Mammary epithelial cell (primary cell): ENCODE measurements around the gene TRIM37.

Source experiments
- EZH2 ChIP-seq: IDR thresholded peaks from 2 replicates; pipeline ENCODE4 v1.6.1; 2012; ENCODE audit warnings: low read length, inconsistent platforms, borderline replicate concordance
- TF ChIP-seq, protein P1 (sequence below), 2 donors: IDR thresholded peaks in 1 of 2; conservative IDR thresholded peaks in 1 of 2; 2 replicates each; pipeline ENCODE4 v1.5.1; 2011 to 2012; ENCODE audit warnings: inconsistent platforms in 2 of 2, low read length in 2 of 2, mild to moderate bottlenecking in 2 of 2, control low read depth in 1 of 2, low read depth in 1 of 2; ENCODE audit not compliant: insufficient read depth in 1 of 2; ENCODE audit errors: extremely low read depth in 1 of 2

- TF ChIP-seq, protein P1, sequence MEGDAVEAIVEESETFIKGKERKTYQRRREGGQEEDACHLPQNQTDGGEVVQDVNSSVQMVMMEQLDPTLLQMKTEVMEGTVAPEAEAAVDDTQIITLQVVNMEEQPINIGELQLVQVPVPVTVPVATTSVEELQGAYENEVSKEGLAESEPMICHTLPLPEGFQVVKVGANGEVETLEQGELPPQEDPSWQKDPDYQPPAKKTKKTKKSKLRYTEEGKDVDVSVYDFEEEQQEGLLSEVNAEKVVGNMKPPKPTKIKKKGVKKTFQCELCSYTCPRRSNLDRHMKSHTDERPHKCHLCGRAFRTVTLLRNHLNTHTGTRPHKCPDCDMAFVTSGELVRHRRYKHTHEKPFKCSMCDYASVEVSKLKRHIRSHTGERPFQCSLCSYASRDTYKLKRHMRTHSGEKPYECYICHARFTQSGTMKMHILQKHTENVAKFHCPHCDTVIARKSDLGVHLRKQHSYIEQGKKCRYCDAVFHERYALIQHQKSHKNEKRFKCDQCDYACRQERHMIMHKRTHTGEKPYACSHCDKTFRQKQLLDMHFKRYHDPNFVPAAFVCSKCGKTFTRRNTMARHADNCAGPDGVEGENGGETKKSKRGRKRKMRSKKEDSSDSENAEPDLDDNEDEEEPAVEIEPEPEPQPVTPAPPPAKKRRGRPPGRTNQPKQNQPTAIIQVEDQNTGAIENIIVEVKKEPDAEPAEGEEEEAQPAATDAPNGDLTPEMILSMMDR (conservative IDR thresholded peaks at IDR 0.05 in 1 of 2, IDR thresholded peaks at IDR 0.05 in 1 of 2; ENCODE audit: extremely low read depth in 1 of 2, insufficient read depth in 1 of 2, low read depth in 1 of 2, low read length in 2 of 2), result no peak
- no peak for TF ChIP-seq EZH2
Measured at GRCh38 chr17:59018019-59018418, 88.7 kb downstream of the TRIM37 start.
